Keratinocyte (primary cell): ENCODE data around the gene TMEM42.

Experiments
- EZH2 ChIP-seq: IDR thresholded peaks from one replicate; pipeline ENCODE4 v1.6.1; 2012; ENCODE audit warnings: inconsistent platforms, mild to moderate bottlenecking, low read length, moderate library complexity
- TF ChIP-seq, protein P1 (sequence below), 3 experiments: IDR thresholded peaks in 1 of 3; conservative IDR thresholded peaks in 1 of 3; optimal IDR thresholded peaks in 1 of 3; 2 replicates in 2 of 3; 3 replicates in 1 of 3; pipeline versions ENCODE3 to v1.5.1; 2011; ENCODE audit warnings: low read length in 3 of 3, mild to moderate bottlenecking in 3 of 3, moderate library complexity in 2 of 3, control low read depth in 1 of 3, inconsistent platforms in 1 of 3; ENCODE audit not compliant: insufficient read depth in 2 of 3; ENCODE audit errors: extremely low read depth in 1 of 3

DNA sequence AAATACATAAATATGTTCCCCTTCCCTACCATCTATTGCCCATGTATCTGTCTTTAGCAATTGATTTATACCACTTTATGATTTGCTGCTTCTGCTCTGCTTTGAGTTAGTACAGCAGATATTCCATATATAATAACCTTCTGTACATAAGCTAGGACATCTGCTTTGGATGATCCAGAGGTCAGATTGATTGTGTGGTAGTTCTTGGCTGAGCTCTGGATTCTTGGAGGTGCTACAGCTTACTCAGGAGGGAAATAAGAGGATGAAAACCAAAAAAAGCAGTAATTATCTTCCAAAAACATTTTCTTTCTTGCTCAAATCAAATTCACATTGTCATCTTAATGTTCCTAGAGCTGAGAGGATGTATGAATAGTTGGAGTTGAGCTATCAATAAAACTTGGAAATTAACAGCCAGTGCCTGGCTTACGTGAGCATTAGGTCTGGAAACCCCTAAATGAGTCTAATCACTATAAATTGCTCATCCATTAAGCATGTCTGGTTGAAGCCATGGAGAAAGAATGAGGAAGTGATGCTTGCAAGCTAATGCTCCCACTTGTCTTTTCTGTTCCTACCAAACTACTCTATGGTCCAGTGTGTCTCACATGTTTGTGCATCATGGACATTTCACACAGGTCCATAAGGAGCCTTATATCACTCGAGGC, 36.3 kb upstream of the TMEM42 start:
- TF ChIP-seq, protein P1, sequence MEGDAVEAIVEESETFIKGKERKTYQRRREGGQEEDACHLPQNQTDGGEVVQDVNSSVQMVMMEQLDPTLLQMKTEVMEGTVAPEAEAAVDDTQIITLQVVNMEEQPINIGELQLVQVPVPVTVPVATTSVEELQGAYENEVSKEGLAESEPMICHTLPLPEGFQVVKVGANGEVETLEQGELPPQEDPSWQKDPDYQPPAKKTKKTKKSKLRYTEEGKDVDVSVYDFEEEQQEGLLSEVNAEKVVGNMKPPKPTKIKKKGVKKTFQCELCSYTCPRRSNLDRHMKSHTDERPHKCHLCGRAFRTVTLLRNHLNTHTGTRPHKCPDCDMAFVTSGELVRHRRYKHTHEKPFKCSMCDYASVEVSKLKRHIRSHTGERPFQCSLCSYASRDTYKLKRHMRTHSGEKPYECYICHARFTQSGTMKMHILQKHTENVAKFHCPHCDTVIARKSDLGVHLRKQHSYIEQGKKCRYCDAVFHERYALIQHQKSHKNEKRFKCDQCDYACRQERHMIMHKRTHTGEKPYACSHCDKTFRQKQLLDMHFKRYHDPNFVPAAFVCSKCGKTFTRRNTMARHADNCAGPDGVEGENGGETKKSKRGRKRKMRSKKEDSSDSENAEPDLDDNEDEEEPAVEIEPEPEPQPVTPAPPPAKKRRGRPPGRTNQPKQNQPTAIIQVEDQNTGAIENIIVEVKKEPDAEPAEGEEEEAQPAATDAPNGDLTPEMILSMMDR (optimal IDR thresholded peaks at IDR 0.05 in 1 of 3, IDR thresholded peaks at IDR 0.05 in 1 of 3, conservative IDR thresholded peaks at IDR 0.05 in 1 of 3; ENCODE audit: extremely low read depth in 1 of 3, insufficient read depth in 2 of 3, low read length in 3 of 3) = no peak
- no peak for TF ChIP-seq EZH2
